Dermis microvascular lymphatic vessel endothelial cell (primary cell): ENCODE measurements around the gene PLPP1. TPM values are rescaled to one million over a fixed set of nuclear protein-coding genes. Genes with fewer than 3 reads are reported as not detected.

Source experiments
- DNase-seq, 2 donors: peaks; one replicate each; pipeline versions ENCODE4 v3.0.0 to v3.0.0-alpha.2; 2010; ENCODE audit warnings: low read depth in 2 of 2
- total RNA-seq: library from RNA; depleted of rRNA; stranded (reverse); fragments of >200 nt; gene quantifications from 2 replicates; pipeline ENCODE4 v1.2.1, GENCODE V29; 2014

Gene PLPP1
- total RNA-seq, 1 donor from 2014 or later = 181 TPM

DNA sequence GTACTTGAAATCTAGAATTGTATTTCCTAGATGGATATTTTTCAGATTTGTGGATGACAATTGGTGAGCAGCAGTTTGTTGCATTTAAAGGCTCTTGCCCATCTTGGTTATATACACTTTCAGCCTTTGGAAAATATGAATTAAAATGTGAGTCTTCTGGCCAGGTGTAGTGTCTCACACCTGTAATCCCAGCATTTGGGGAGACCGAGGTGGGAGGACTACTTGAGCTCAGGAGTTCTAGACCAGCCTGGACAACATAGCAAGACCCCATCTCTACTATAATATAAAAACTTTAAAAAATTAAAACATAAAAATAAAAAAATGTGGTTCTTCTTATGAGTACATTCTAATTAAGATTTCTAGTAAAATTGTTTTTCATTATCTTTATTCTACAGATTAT, 125.0 kb downstream of the PLPP1 start:
- no peak for DNase-seq

GRCh38 chr5:55407984-55408383, 126.8 kb downstream of the PLPP1 start:
- no peak for DNase-seq

DNA sequence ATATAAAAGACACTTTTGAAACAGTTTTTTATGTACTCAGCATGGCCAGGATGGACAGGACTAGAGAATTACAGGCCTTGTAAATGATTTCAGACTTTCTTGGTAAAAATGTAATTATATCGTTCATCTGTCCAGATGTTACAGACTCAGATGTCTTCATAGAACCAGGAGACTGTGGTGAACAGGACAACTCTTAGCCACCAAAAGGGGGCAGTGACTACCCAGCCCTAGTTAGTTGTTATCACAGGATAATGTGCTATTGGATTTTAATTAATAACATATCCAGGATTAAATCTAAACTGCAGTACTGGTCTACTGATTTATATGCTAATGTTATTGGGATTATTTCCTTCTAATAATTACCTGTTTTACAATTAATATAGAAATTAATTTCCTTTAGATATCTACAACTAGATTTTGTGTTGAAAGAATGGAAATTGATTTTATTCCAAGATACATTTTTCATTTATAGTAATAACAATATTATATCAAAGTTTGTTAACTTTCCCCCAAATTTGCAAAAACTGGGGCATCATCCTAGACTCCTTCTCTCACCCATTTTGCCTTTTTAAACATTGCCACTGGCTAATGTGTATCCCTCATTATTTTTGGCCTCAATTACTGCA, 127.6 kb downstream of the PLPP1 start:
- peak; percentile 52 to 68 for DNase-seq

- no peak for DNase-seq
These were observed 128.5 kb downstream of the PLPP1 start for GRCh38 chr5:55406292-55406691.

- DNase-seq = no peak
These were observed 132.6 kb downstream of the PLPP1 start for GRCh38 chr5:55402199-55402598.

GRCh38 chr5:55393501-55394175, 141.1 kb downstream of the PLPP1 start:
- peak; percentile 22 to 69 for DNase-seq

- DNase-seq = no peak
These were observed 142.1 kb downstream of the PLPP1 start for GRCh38 chr5:55392669-55393068.

- DNase-seq = no peak
These were observed 143.1 kb downstream of the PLPP1 start for GRCh38 chr5:55391707-55392106.

DNA sequence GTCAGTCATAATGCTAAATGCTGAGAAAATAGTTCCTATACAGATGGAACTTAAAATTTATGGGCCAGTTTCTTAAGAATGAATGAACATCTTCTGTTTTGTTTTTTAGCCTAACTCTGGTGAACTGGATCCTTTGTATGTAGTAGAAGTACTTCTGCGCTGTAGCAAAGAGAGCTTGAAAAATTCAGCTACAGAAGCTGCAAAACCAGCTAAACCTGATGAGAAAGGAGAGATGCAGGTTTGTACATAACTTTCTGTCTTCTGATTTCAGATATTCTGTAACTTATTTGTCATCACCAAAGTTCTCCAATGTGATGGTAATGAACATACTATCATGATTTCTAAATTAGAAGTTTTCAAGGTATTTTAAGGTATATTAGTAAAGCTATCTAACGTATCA, 146.9 kb downstream of the PLPP1 start:
- DNase-seq = no peak

DNA sequence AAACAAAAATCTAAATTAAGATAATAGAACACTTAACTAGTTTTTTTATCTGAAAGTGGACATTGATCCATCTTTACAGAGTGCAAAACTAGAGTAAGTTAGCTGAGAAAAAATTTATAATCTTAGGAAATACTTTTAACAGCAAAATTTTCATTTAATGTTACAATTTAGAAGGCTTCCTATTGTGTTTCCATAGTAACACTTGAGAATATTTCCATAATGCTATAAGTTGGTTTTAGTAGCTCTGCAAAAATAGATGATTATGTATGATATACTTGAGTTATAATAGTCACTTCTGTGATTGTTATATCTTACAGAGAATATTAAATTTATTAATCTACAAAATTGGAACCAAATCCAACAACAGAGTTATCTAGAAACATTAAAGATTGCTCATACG, 148.4 kb downstream of the PLPP1 start:
- DNase-seq = no peak

DNA sequence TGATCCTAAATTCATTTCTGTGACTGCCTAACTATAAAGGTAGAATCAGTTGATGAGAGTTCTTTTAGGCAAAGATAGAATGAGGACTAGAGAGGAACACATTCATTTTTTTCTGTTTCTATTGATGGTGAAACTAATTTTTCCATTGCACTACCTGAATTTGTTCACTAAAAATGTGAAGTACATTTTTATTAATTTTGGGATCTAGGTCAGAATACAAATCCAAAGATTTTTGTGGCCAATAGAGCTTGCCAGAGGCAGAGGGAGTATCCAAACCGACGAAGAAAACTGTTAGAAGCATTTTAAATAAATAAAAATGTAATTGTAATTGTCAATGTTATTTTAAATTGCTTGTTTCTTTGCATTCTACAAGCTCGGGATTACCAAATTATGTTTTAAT, 148.9 kb downstream of the PLPP1 start:
- no peak for DNase-seq

DNA sequence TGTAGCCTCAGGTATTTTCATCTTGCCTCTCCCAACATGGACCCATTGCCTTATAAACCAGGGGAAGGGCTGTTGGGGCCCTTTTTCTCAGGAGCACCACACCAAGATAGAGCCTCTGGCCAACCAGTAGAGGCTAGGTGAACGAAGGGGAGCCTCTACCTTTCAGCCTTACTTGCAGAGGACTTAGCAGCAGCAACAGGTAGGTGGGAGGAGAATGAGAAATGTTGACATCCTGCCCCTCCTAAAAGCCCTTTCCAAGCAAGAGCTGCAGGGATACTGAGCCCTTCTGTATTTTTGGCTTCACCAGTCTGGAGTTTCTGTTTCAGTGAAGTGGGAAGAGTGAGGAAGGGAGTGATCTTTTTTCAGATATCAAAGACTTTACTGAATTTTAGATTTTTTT, 149.5 kb downstream of the PLPP1 start:
- DNase-seq = no peak

DNA sequence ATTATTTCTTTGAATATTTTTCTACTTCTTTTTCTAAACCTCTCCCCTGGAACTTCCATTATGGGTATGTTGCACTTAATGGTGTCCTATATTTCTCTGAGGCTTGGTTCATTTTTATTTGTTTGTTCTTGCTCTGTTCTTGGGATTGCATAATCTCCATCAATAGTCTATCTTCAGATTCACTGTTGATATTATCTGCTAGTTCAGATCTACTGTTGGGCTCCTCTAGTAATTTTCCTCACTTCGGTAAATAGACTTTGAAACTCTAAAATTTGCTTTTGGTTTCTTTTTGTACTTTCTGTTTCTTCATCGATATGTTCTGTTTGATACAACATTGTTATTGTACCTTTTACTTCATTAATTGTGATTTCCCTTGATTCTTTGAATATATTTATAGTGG, 150.7 kb downstream of the PLPP1 start:
- no peak for DNase-seq

DNA sequence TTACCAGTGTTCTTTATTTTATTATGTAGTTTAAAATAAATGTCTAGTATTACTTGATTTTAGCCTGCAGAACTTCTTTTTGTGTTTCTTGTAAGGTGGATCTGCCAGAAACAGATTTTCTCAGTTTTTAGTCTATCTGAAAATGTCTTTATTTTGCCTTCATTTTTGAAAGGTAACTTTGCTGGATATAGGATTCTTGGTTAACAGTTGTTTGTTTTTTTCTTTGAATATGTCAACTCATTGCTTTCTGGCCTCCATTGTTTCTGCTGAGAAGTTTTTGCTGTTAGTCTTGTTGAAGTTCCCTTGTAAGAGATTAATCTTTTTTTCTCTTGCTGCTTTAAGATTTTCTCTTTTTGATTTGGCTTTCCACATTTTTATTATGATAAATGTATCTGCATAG, 151.5 kb downstream of the PLPP1 start:
- DNase-seq = no peak

DNA sequence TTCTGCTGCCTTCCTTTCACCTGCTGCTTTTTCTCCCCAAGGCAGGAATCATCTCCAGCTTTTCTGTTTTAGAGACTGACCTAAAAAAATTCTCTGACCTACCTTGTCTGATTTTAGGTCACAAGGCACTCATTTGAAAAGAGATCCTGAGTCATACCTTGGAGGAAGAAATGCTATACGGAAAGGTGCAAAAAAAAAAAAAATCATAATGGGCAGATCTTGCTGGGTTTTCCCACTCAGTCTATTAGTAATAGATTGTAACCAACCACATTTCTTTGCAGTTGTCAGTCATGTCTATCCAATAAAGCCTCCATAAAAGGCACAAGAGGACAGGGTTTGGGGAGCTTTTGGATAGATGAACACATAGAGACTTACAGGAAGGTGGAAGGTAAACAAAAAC, 157.0 kb downstream of the PLPP1 start:
- DNase-seq = no peak

Other genes with a start within 250 kb of the PLPP1 start
- gene DHX29, start 227.3 kb downstream of the PLPP1 start, total RNA-seq = 14.8 and 17.8 TPM in 2 replicates
- gene MTREX, start 227.0 kb downstream of the PLPP1 start, total RNA-seq = 42.9 and 49.0 TPM in 2 replicates
- gene SLC38A9, start 177.4 kb upstream of the PLPP1 start, total RNA-seq = 36.2 and 40.7 TPM in 2 replicates
- gene DDX4, start 203.1 kb upstream of the PLPP1 start, total RNA-seq = not detected in 2 replicates